PC-9 (cell line): Measurements from ENCODE around the gene COX4I1.

Source experiments
- EZH2 ChIP-seq: fragments of 200-600 bp; sonication (generic); IDR thresholded peaks from 2 replicates; pipeline ENCODE4 v1.8.0; 2017; ENCODE audit warnings: antibody characterized with exemption, low read depth
- TF ChIP-seq, protein P1 (sequence below): fragments of 200-600 bp; sonication (generic); conservative IDR thresholded peaks from 2 replicates; pipeline ENCODE4 v1.6.1; 2017; ENCODE audit warnings: mixed run types, antibody characterized with exemption, mild to moderate bottlenecking, moderate library complexity

DNA sequence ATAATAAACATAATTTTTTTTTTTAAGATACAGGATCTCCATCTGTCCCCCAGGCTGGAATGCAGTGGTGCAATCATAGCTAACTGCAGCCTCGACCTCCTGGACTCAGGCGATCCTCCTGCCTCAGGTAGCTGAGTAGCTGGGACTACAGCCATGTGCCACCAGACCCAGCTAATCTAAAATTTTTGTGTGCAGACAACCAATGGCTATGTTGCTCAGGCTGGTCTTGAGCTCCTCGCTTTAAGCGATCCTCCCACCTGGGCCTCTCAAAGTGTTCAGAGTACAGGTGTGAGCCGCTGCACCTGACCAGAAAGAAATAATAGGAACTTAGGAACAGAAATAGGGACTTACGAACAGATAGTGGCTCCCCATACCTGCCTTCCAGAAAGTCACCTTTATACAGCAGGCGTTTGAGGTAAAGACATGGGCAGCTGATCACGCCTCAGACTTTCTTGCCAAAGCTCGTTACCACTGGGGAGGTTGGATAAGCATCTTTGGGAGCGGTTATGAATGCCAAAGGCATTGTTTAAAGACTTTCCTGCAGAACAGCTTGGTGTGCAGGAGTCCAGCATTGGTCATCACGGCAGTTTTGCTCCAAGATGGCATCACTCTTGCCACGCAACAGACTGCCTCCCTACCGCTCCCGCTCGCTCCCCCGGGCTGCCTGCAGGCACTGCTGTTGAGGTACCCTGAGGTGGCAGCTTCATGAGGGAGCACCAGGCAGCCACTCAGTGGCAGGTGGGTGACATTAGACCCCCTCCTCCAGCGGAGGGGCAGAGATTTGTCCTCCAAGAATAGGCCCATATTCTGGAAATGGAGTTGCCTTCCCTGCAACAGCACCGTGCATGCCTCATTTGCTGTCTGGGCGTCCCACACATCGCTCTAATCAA, 13.6 kb downstream of the COX4I1 start:
- TF ChIP-seq, protein P1, sequence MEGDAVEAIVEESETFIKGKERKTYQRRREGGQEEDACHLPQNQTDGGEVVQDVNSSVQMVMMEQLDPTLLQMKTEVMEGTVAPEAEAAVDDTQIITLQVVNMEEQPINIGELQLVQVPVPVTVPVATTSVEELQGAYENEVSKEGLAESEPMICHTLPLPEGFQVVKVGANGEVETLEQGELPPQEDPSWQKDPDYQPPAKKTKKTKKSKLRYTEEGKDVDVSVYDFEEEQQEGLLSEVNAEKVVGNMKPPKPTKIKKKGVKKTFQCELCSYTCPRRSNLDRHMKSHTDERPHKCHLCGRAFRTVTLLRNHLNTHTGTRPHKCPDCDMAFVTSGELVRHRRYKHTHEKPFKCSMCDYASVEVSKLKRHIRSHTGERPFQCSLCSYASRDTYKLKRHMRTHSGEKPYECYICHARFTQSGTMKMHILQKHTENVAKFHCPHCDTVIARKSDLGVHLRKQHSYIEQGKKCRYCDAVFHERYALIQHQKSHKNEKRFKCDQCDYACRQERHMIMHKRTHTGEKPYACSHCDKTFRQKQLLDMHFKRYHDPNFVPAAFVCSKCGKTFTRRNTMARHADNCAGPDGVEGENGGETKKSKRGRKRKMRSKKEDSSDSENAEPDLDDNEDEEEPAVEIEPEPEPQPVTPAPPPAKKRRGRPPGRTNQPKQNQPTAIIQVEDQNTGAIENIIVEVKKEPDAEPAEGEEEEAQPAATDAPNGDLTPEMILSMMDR: no peak
- no peak for TF ChIP-seq EZH2
